K562 (cell line): Measurements from ENCODE around the gene SLC49A3. TPM values are rescaled to one million over a fixed set of nuclear protein-coding genes. Genes with fewer than 3 reads are reported as not detected.

Experiments
- ATAC-seq: fragments of 200-7000 bp; cut with Tn5 transposase; 3 replicates; pipeline ENCODE4 v1.9.1; 2020; ENCODE audit warnings: moderate library complexity
- BruUV-seq: library from RNA; stranded (reverse); fragments of 400-500 nt; replicated peaks from 2 replicates; lab custom pipeline; 2021; lab: Mats Ljungman, UMichigan
- CTCF ChIA-PET: fragments of 300-600 bp; formaldehyde crosslinking; extraction: SDS; loops from one replicate; lab custom pipeline; 2021; ENCODE audit warnings: low intra/inter-chr PET ratio; lab: Yijun Ruan, JAX
- POLR2A ChIA-PET: fragments of 300-600, 350-650 bp; sonication (Branson Sonifier 250); formaldehyde crosslinking; extraction: SDS; loops from one replicate; lab custom pipeline; 2021; ENCODE audit warnings: antibody characterized with exemption, inconsistent platforms; lab: Yijun Ruan, JAX
- DNase-seq, 4 experiments: peaks; one replicate each; pipeline versions ENCODE4 v3.0.0 to v3.0.0-alpha.2; 2011 to 2018; ENCODE audit warnings: low spot score in 3 of 4, mixed read lengths in 3 of 4; ENCODE audit errors: extremely low read depth in 1 of 4
- FAIRE-seq: peaks from 2 replicates; lab custom pipeline; 2011; peaks lifted over from hg19 to GRCh38; lab: Jason Lieb, UNC
- H2AFZ ChIP-seq: 2 replicates; pipeline ENCODE4 v1.6.0; 2011; ENCODE audit warnings: low read depth, low read length, control low read depth, inconsistent platforms
- H3K27ac ChIP-seq: fragments of 200-600 bp; 3 replicates; pipeline ENCODE4 v1.8.0; 2011; ENCODE audit warnings: low read depth, mild to moderate bottlenecking, control low read depth, inconsistent platforms, low read length, moderate library complexity, mixed read lengths; ENCODE audit errors: extremely low read depth
- H3K27me3 ChIP-seq, 2 experiments: fragments of 300-600 bp in 1 of 2; 2 replicates in 1 of 2; 3 replicates in 1 of 2; pipeline versions ENCODE4 v1.6.0 to v1.8.0; 2011; ENCODE audit warnings: inconsistent platforms in 2 of 2, low read length in 2 of 2, mild to moderate bottlenecking in 1 of 2, mixed read lengths in 1 of 2, moderate library complexity in 1 of 2; ENCODE audit not compliant: control insufficient read depth in 2 of 2, insufficient read depth in 2 of 2
- H3K36me3 ChIP-seq: fragments of 300-600 bp; 3 replicates; pipeline ENCODE4 v1.8.0; 2011; ENCODE audit warnings: mild to moderate bottlenecking, low read length, inconsistent platforms; ENCODE audit not compliant: control insufficient read depth, insufficient read depth
- H3K4me1 ChIP-seq, 2 experiments: fragments of 200-600 bp in 1 of 2; replicated peaks in 1 of 2; 2 replicates in 1 of 2; 3 replicates in 1 of 2; pipeline versions ENCODE4 v1.5.1 to v1.8.0; 2011; ENCODE audit warnings: inconsistent platforms in 2 of 2, low read length in 2 of 2, mild to moderate bottlenecking in 1 of 2, mixed read lengths in 1 of 2, moderate library complexity in 1 of 2; ENCODE audit not compliant: control insufficient read depth in 2 of 2, insufficient read depth in 2 of 2
- H3K4me2 ChIP-seq: 2 replicates; pipeline ENCODE4 v1.6.1; 2011; ENCODE audit warnings: low read length, control low read depth, inconsistent platforms, mixed read lengths; ENCODE audit not compliant: insufficient read depth
- H3K4me3 ChIP-seq: fragments of 200-600 bp; sonication (generic), shearing (Covaris generic); 2 replicates; pipeline ENCODE4 v1.5.1; 2016; ENCODE audit warnings: control low read depth, inconsistent platforms
- H3K79me2 ChIP-seq: fragments of 200-600 bp; 3 replicates; pipeline ENCODE4 v1.8.0; 2011; ENCODE audit warnings: low read length, inconsistent platforms; ENCODE audit not compliant: control insufficient read depth, insufficient read depth
- H3K9ac ChIP-seq, 2 experiments: 2 replicates each; pipeline versions ENCODE4 v1.6.0 to v1.6.1; 2011; ENCODE audit warnings: low read depth in 2 of 2, low read length in 2 of 2, control low read depth in 1 of 2, inconsistent platforms in 1 of 2, mild to moderate bottlenecking in 1 of 2, mixed read lengths in 1 of 2; ENCODE audit not compliant: insufficient read depth in 1 of 2
- H3K9me1 ChIP-seq: one replicate; pipeline ENCODE4 v1.6.0; 2011; ENCODE audit warnings: inconsistent platforms, mild to moderate bottlenecking, low read length, moderate library complexity; ENCODE audit not compliant: control insufficient read depth, insufficient read depth
- H3K9me3 ChIP-seq: replicated peaks from 2 replicates; pipeline ENCODE4 v1.5.1; 2011; ENCODE audit warnings: low read depth, low read length, inconsistent platforms; ENCODE audit not compliant: control insufficient read depth, insufficient read depth
- H4K20me1 ChIP-seq: replicated peaks from 2 replicates; pipeline ENCODE4 v1.6.1; 2011; ENCODE audit warnings: low read length, inconsistent platforms, mixed read lengths; ENCODE audit not compliant: control insufficient read depth, insufficient read depth
- CEBPB ChIP-seq: fragments of 450-650 bp; IDR thresholded peaks from 2 replicates; pipeline ENCODE4 v1.6.1; 2016; ENCODE audit warnings: missing genetic modification characterization, missing compliant biosample characterization
- CEBPG ChIP-seq, 3 experiments: fragments of 200-800 bp in 1 of 3; sonication (Bioruptor generic) in 1 of 3; sonication (generic) in 1 of 3; formaldehyde crosslinking in 1 of 3; IDR thresholded peaks in 2 of 3; conservative IDR thresholded peaks in 1 of 3; 2 replicates each; pipeline versions ENCODE4 v1.6.1 to v1.8.0; 2016 to 2022; ENCODE audit warnings: missing compliant biosample characterization in 2 of 3, missing genetic modification characterization in 2 of 3, mild to moderate bottlenecking in 1 of 3, missing genetic modification reagents in 1 of 3
- DPF2 ChIP-seq: fragments of 450-650 bp; IDR thresholded peaks from 2 replicates; pipeline ENCODE4 v1.6.1; 2016
- ESRRA ChIP-seq: fragments of 450-650 bp; IDR thresholded peaks from 2 replicates; pipeline ENCODE4 v1.6.1; 2014; ENCODE audit warnings: low read depth, mild to moderate bottlenecking, moderate library complexity, borderline replicate concordance
- RBFOX2 ChIP-seq: fragments of 200-400 bp; formaldehyde crosslinking; IDR thresholded peaks from 2 replicates; pipeline ENCODE4 v1.6.1; 2017; ENCODE audit warnings: low read depth, mild to moderate bottlenecking, low read length, moderate library complexity
- SMAD4 ChIP-seq: fragments of 250-450 bp; sonication (Bioruptor Pico); conservative IDR thresholded peaks from 2 replicates; pipeline ENCODE4 v1.8.0; 2021; ENCODE audit warnings: inconsistent platforms, mild to moderate bottlenecking, moderate library complexity
- STAT5A ChIP-seq: IDR thresholded peaks from 2 replicates; pipeline ENCODE4 v1.6.1; 2012; ENCODE audit warnings: low read length, inconsistent platforms, borderline replicate concordance
- ZNF224 ChIP-seq: sonication (generic); formaldehyde crosslinking; IDR thresholded peaks from 2 replicates; pipeline ENCODE4 v1.8.0; 2022; ENCODE audit warnings: mild to moderate bottlenecking, missing genetic modification reagents
- WGBS: fragments of 100-300 bp; shearing (Covaris generic); methylation state at CpG from one replicate; pipeline ENCODE4 v1.1.6; 2016; ENCODE audit warnings: low coverage, mixed read lengths; ENCODE audit not compliant: insufficient coverage; ENCODE audit errors: missing lambda C conversion rate; 5-methylcytosine and 5-hydroxymethylcytosine counted together
- in situ Hi-C: fragments of 300-500 bp; cut with MboI; formaldehyde crosslinking; loops from 4 replicates; pipeline ENCODE4 v1.15.0; 2018; ENCODE audit warnings: inconsistent platforms, mixed read lengths
- intact Hi-C: fragments of 100-400 bp; cut with micrococcal nuclease; formaldehyde crosslinking; loops from 2 replicates; pipeline ENCODE4 v1.14.2; 2022
- polyA plus RNA-seq, 8 experiments: library from polyadenylated mRNA; depleted of rRNA in 4 of 8; stranded (reverse) in 5 of 8; unstranded in 3 of 8; fragments of >200 nt; fragmentation: Nextera tagmentation in 2 of 8; fragmentation: Illumina TruSeq in 1 of 8; extraction: Ambion mirVana in 2 of 8; extraction: Trizol in 1 of 8; gene quantifications; 2 replicates each; pipeline versions ENCODE4 v1.2.1 to v1.2.3, GENCODE V29; 2011 to 2014; ENCODE audit warnings: inconsistent platforms in 1 of 8, missing spikeins in 1 of 8
- total RNA-seq, 7 experiments: library from RNA; depleted of rRNA in 6 of 7; stranded (reverse); fragments of >200 nt in 6 of 7; fragmentation: Illumina TruSeq in 2 of 7; extraction: Trizol in 2 of 7; gene quantifications; 2 replicates each; pipeline versions ENCODE4 v1.2.1 to v1.2.3, GENCODE V29; 2011 to 2021; ENCODE audit warnings: low replicate concordance in 1 of 7
- TF ChIP-seq, protein P1 (sequence below): fragments of 450-650 bp; IDR thresholded peaks from 2 replicates; pipeline ENCODE4 v1.6.1; 2018; ENCODE audit not compliant: partially characterized antibody
- TF ChIP-seq, protein P2 (sequence below): fragments of 250-450 bp; sonication (Bioruptor Pico); IDR thresholded peaks from 2 replicates; pipeline ENCODE4 v1.8.0; 2022; ENCODE audit warnings: moderate library complexity, mild to moderate bottlenecking, inconsistent platforms
- TF ChIP-seq, protein P3 (sequence below), 2 experiments: fragments of 450-650 bp in 1 of 2; sonication (generic) in 1 of 2; formaldehyde crosslinking; conservative IDR thresholded peaks; 2 replicates each; pipeline versions ENCODE4 v1.4.0 to v1.8.1; 2020 to 2022; ENCODE audit warnings: mild to moderate bottlenecking in 1 of 2, missing genetic modification reagents in 1 of 2
- TF ChIP-seq, protein P4 (sequence below), 2 experiments: fragments of 200-800 bp in 1 of 2; sonication (Bioruptor generic) in 1 of 2; sonication (generic) in 1 of 2; formaldehyde crosslinking in 1 of 2; IDR thresholded peaks in 1 of 2; conservative IDR thresholded peaks in 1 of 2; 2 replicates each; pipeline versions ENCODE4 v1.5.0 to v1.6.1; 2016 to 2020; ENCODE audit warnings: missing compliant biosample characterization in 1 of 2, missing genetic modification characterization in 1 of 2, missing genetic modification reagents in 1 of 2

The SLC49A3 gene
- total and polyA plus RNA-seq, 9 of the 15 experiments (the other 6 are each of a cell fraction or from before 2014, with no cell fraction given): 0.24 to 0.41 TPM; not detected in 7

DNA sequence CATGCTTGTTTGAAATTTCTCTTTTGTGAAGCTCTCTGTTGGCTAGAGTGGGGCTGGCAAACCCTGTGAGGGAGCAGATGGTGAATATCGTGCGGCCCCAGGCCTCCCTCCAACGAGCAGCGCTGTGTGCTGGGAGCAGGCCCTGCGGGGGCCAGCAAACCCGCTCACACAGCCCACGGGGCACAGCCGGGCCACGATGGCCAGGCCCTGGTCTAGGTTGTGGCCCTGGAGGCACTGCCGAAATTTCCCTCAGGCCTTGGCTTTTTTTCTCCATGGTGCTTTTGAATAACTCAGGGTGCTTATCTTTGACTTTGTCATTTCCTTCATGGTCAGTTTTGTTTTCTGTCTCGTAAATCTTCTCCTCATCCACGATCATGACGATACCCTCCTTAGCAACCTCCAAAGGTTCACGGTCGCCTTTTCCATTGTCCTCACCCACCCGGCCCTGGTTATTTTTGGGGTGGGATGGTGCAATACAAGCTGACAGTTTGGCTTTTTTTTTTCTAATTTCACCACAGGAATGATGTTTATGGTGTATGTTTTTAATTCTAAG lies 37.4 kb upstream of the SLC49A3 start:
- Histone ChIP-seq H2AFZ (0 out of 2 replicates have a peak overlapping the region, but pooled peaks have one; percentile 3), H3K4me3 (0 out of 2 replicates have a peak overlapping the region, but pooled peaks have one; percentile 5), H3K36me3 (peaks cover 26% of the 10 kb centered on the region; the same call in 2 of the 3 replicates), H3K27me3 (no peaks in the 10 kb centered on the region), H4K20me1 (no peaks in the 10 kb centered on the region; the same call in 1 of the 2 replicates), H3K9me3 (peaks cover 4% of the 10 kb centered on the region), H3K27ac (peak overlapping the region; percentile 89), H3K9me1 (no peaks in the 10 kb centered on the region), H3K79me2 (peaks cover 49% of the 10 kb centered on the region), H3K4me2 (peak overlapping the region; percentile 72), H3K9ac (peak overlapping the region; percentile 37 to 91), H3K4me1 (peaks cover 20 to 65% of the 10 kb centered on the region in 2 experiments)
- DNase-seq (peak in 2 of 4 experiments; percentile 44 to 56), ATAC-seq (peak; percentile 66), FAIRE-seq (peak; percentile 94)
- intact Hi-C loops: no loop called here
- 18% methylated on average over 16 of the region's 16 CpGs for WGBS
- BruUV-seq: no TSS peak
- POLR2A ChIA-PET: interaction anchor here (0.6 to 0.7 kb wide), 2 partner anchors 39 to 272 kb away, joined by 3 to 4 read pairs; no protein-coding TSS in a partner anchor
- in situ Hi-C loops: no loop called here
- CTCF ChIA-PET: no interaction called here
- TF ChIP-seq CEBPB (tag): peak; percentile 56
- TF ChIP-seq, protein P1, sequence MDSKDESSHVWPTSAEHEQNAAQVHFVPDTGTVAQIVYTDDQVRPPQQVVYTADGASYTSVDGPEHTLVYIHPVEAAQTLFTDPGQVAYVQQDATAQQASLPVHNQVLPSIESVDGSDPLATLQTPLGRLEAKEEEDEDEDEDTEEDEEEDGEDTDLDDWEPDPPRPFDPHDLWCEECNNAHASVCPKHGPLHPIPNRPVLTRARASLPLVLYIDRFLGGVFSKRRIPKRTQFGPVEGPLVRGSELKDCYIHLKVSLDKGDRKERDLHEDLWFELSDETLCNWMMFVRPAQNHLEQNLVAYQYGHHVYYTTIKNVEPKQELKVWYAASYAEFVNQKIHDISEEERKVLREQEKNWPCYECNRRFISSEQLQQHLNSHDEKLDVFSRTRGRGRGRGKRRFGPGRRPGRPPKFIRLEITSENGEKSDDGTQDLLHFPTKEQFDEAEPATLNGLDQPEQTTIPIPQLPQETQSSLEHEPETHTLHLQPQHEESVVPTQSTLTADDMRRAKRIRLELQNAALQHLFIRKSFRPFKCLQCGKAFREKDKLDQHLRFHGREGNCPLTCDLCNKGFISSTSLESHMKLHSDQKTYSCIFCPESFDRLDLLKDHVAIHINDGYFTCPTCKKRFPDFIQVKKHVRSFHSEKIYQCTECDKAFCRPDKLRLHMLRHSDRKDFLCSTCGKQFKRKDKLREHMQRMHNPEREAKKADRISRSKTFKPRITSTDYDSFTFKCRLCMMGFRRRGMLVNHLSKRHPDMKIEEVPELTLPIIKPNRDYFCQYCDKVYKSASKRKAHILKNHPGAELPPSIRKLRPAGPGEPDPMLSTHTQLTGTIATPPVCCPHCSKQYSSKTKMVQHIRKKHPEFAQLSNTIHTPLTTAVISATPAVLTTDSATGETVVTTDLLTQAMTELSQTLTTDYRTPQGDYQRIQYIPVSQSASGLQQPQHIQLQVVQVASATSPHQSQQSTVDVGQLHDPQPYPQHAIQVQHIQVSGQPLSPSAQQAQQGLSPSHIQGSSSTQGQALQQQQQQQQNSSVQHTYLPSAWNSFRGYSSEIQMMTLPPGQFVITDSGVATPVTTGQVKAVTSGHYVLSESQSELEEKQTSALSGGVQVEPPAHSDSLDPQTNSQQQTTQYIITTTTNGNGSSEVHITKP: peak; percentile 92
- TF ChIP-seq ZNF224: no peak
- TF ChIP-seq, protein P2, sequence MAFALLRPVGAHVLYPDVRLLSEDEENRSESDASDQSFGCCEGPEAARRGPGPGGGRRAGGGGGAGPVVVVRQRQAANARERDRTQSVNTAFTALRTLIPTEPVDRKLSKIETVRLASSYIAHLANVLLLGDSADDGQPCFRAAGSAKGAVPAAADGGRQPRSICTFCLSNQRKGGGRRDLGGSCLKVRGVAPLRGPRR (CRISPR knock-in tag): no peak
- TF ChIP-seq, protein P3, sequence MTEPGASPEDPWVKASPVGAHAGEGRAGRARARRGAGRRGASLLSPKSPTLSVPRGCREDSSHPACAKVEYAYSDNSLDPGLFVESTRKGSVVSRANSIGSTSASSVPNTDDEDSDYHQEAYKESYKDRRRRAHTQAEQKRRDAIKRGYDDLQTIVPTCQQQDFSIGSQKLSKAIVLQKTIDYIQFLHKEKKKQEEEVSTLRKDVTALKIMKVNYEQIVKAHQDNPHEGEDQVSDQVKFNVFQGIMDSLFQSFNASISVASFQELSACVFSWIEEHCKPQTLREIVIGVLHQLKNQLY (CRISPR knock-in tag; conservative IDR thresholded peaks at IDR 0.05): no peak
- TF ChIP-seq, protein P4, sequence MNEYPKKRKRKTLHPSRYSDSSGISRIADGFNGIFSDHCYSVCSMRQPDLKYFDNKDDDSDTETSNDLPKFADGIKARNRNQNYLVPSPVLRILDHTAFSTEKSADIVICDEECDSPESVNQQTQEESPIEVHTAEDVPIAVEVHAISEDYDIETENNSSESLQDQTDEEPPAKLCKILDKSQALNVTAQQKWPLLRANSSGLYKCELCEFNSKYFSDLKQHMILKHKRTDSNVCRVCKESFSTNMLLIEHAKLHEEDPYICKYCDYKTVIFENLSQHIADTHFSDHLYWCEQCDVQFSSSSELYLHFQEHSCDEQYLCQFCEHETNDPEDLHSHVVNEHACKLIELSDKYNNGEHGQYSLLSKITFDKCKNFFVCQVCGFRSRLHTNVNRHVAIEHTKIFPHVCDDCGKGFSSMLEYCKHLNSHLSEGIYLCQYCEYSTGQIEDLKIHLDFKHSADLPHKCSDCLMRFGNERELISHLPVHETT (CRISPR knock-in tag; conservative IDR thresholded peaks at IDR 0.05 in 1 of 2, IDR thresholded peaks at IDR 0.05 in 1 of 2): peak in 1 of 2 experiments; percentile 72; a peak in 1 of 4 replicates
- peak; percentile 43; the same call in 1 of the 2 replicates for TF ChIP-seq RBFOX2
- TF ChIP-seq CEBPG (CRISPR knock-in tag; IDR thresholded peaks at IDR 0.05): no peak
- TF ChIP-seq CEBPG (tag; conservative IDR thresholded peaks at IDR 0.05 in 1 of 2, IDR thresholded peaks at IDR 0.05 in 1 of 2): peak in 1 of 2 experiments; percentile 27; a peak in 1 of 4 replicates
- 0 out of 2 replicates have a peak, but pooled peaks have one; percentile 7 for TF ChIP-seq SMAD4 (CRISPR knock-in tag)
- TF ChIP-seq ESRRA: peak; percentile 15; the same call in 1 of the 2 replicates
- TF ChIP-seq STAT5A: no peak
- peak; percentile 62; the same call in 1 of the 2 replicates for TF ChIP-seq DPF2
